SK-N-MC (cell line): Measurements from ENCODE around the gene SERPINI1.

ENCODE experiments used
- DNase-seq: peaks from one replicate; pipeline ENCODE4 v3.0.0-alpha.2; 2011; ENCODE audit warnings: low read depth, low spot score
- H3K27ac ChIP-seq: fragments of 200-600 bp; sonication (generic); 2 replicates; pipeline ENCODE4 v1.5.1; 2016; ENCODE audit warnings: mixed run types
- H3K36me3 ChIP-seq: fragments of 200-600 bp; sonication (generic); 2 replicates; pipeline ENCODE4 v1.6.1; 2017; ENCODE audit warnings: antibody characterized with exemption, low read length, mixed read lengths; ENCODE audit not compliant: insufficient read depth
- H3K4me3 ChIP-seq: fragments of 200-600 bp; sonication (generic); 2 replicates; pipeline ENCODE4 v1.5.1; 2016
- H3K9ac ChIP-seq: fragments of 200-600 bp; sonication (generic); 2 replicates; pipeline ENCODE4 v1.8.0; 2017; ENCODE audit warnings: mixed run types, mixed read lengths; ENCODE audit not compliant: insufficient read length
- H3K9me3 ChIP-seq: fragments of 200-600 bp; sonication (generic); 2 replicates; pipeline ENCODE4 v1.6.1; 2017; ENCODE audit warnings: low read depth, mild to moderate bottlenecking, antibody characterized with exemption, low read length, moderate library complexity, mixed read lengths
- EZH2 ChIP-seq: fragments of 200-600 bp; sonication (generic); IDR thresholded peaks from one replicate; pipeline ENCODE4 v1.6.1; 2017; ENCODE audit warnings: antibody characterized with exemption
- FOXP2 ChIP-seq: optimal IDR thresholded peaks from 2 replicates; pipeline ENCODE3; 2011; ENCODE audit warnings: mild to moderate bottlenecking, moderate library complexity; ENCODE audit not compliant: insufficient read depth; ENCODE audit errors: extremely low read length, control extremely low read depth
- POLR2AphosphoS5 ChIP-seq: IDR thresholded peaks from 2 replicates; pipeline ENCODE4 v1.6.1; 2012; ENCODE audit warnings: mild to moderate bottlenecking, low read depth, low read length, borderline replicate concordance

The SERPINI1 gene

GRCh38 chr3:167864552-167864874 is 129.0 kb downstream of the SERPINI1 start:
- TF ChIP-seq EZH2 (no peak), POLR2AphosphoS5 (no peak), FOXP2 (no peak)
- DNase-seq = no peak
- H3K9me3 ChIP-seq = no peaks in the 10 kb centered on the region
- H3K27ac ChIP-seq = no peak overlapping the region
- no peak overlapping the region for H3K4me3 ChIP-seq
- H3K36me3 ChIP-seq = no peaks in the 10 kb centered on the region
- no peak overlapping the region for H3K9ac ChIP-seq

GRCh38 chr3:167866331-167866730 is 130.8 kb downstream of the SERPINI1 start:
- no peaks in the 10 kb centered on the region for H3K36me3 ChIP-seq
- no peak for DNase-seq
- TF ChIP-seq POLR2AphosphoS5 (no peak), EZH2 (no peak)
- H3K4me3 ChIP-seq = no peak overlapping the region
- no peak overlapping the region for H3K9ac ChIP-seq
- no peaks in the 10 kb centered on the region for H3K9me3 ChIP-seq
- no peak overlapping the region for H3K27ac ChIP-seq

GRCh38 chr3:167867981-167868380 is 132.5 kb downstream of the SERPINI1 start:
- Histone ChIP-seq H3K36me3 (no peaks in the 10 kb centered on the region), H3K27ac (no peak overlapping the region), H3K4me3 (no peak overlapping the region), H3K9me3 (no peaks in the 10 kb centered on the region), H3K9ac (no peak overlapping the region)
- no peak for TF ChIP-seq FOXP2
- TF ChIP-seq EZH2 = no peak
- no peak for TF ChIP-seq POLR2AphosphoS5
- no peak for DNase-seq

GRCh38 chr3:167870181-167870580 is 134.7 kb downstream of the SERPINI1 start:
- no peak overlapping the region for H3K27ac ChIP-seq
- H3K9me3 ChIP-seq = no peaks in the 10 kb centered on the region
- DNase-seq = no peak
- no peak overlapping the region for H3K4me3 ChIP-seq
- TF ChIP-seq EZH2 = no peak
- TF ChIP-seq FOXP2 = no peak
- no peak for TF ChIP-seq POLR2AphosphoS5
- H3K9ac ChIP-seq = no peak overlapping the region
- no peaks in the 10 kb centered on the region for H3K36me3 ChIP-seq

GRCh38 chr3:167870759-167871158 is 135.2 kb downstream of the SERPINI1 start:
- TF ChIP-seq POLR2AphosphoS5 (no peak), EZH2 (no peak), FOXP2 (no peak)
- H3K27ac ChIP-seq = no peak overlapping the region
- DNase-seq = no peak
- H3K36me3 ChIP-seq = peaks cover under 1% of the 10 kb centered on the region; the same call in 1 of the 2 replicates
- no peak overlapping the region for H3K9ac ChIP-seq
- H3K4me3 ChIP-seq = no peak overlapping the region
- H3K9me3 ChIP-seq = no peaks in the 10 kb centered on the region

GRCh38 chr3:167872032-167872431 is 136.5 kb downstream of the SERPINI1 start:
- Histone ChIP-seq H3K27ac (no peak overlapping the region), H3K4me3 (no peak overlapping the region), H3K9ac (no peak overlapping the region), H3K9me3 (no peaks in the 10 kb centered on the region), H3K36me3 (peaks cover 4% of the 10 kb centered on the region; the same call in 1 of the 2 replicates)
- DNase-seq = no peak
- TF ChIP-seq EZH2 (no peak), FOXP2 (no peak), POLR2AphosphoS5 (no peak)

GRCh38 chr3:167872941-167873340 is 137.4 kb downstream of the SERPINI1 start:
- H3K4me3 ChIP-seq = no peak overlapping the region
- H3K9me3 ChIP-seq = no peaks in the 10 kb centered on the region
- H3K9ac ChIP-seq = no peak overlapping the region
- DNase-seq = no peak
- no peak overlapping the region for H3K27ac ChIP-seq
- H3K36me3 ChIP-seq = peaks cover 4% of the 10 kb centered on the region; the same call in 1 of the 2 replicates
- no peak for TF ChIP-seq EZH2
- TF ChIP-seq POLR2AphosphoS5 = no peak
- no peak for TF ChIP-seq FOXP2

GRCh38 chr3:167874671-167875372 is 139.3 kb downstream of the SERPINI1 start:
- DNase-seq = no peak
- Histone ChIP-seq H3K27ac (no peak overlapping the region), H3K36me3 (peaks cover 4% of the 10 kb centered on the region; the same call in 1 of the 2 replicates), H3K9me3 (no peaks in the 10 kb centered on the region), H3K9ac (no peak overlapping the region), H3K4me3 (no peak overlapping the region)
- no peak for TF ChIP-seq FOXP2
- TF ChIP-seq EZH2 = no peak
- TF ChIP-seq POLR2AphosphoS5 = no peak
